ENCODE measurements around the gene CNOT6. TPM values are rescaled to one million over a fixed set of nuclear protein-coding genes. Genes with fewer than 3 reads are reported as not detected.
"Not testable (repeated sequence)": the region's sequence is repeated elsewhere in the genome, so short reads cannot be mapped to it uniquely, and the experiment has no call there.

Gene CNOT6
- total RNA-seq, 1 donor from 2014 or later: 41.7 TPM

DNA sequence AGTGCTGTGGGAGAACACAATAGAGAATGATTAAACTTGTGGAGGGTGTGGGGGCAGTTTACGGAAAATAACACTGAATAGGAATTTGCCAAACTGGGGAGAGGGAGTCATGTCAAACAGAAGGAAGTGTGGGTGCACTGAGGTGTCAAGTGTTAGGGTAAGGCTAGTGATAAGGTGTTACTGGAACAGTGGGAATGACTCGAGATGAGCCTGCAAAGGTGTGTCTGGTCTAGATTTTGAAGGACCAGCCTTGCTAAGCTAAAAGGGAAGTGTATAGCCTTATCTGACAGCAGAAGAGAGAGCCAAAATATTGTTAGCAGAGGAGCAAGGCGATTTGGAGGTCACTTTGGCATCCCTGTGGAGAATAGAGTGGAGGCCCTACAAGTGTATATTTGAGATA lies 4.2 kb downstream of the CNOT6 start:
- Histone ChIP-seq H3K36me3 (ENCODE audit: insufficient read depth, low read length) (no peaks in the 10 kb centered on the region), H3K27me3 (ENCODE audit: insufficient read depth, low read length) (no peaks in the 10 kb centered on the region), H3K4me1 (ENCODE audit: insufficient read depth, low read length) (peaks cover 12% of the 10 kb centered on the region), H3K9me3 (ENCODE audit: insufficient read depth, low read depth, low read length) (no peaks in the 10 kb centered on the region), H3K4me2 (ENCODE audit: low read length) (no peak overlapping the region), H4K20me1 (ENCODE audit: insufficient read depth, low read length) (peaks cover 83% of the 10 kb centered on the region), H3K4me3 (ENCODE audit: insufficient read depth, low read depth, low read length) (no peak overlapping the region), H3K79me2 (ENCODE audit: insufficient read depth, low read length) (peaks cover 91% of the 10 kb centered on the region), H3K9ac (ENCODE audit: low read length) (no peak overlapping the region), H2AFZ (ENCODE audit: low read depth, low read length) (no peak overlapping the region), H3K27ac (ENCODE audit: low read depth, low read length) (no peak overlapping the region)
- TF ChIP-seq EZH2 (IDR thresholded peaks at IDR 0.05; ENCODE audit: insufficient read depth, low read length) (no peak), CTCF (IDR thresholded peaks at IDR 0.05; ENCODE audit: insufficient read depth, low read depth, low read length) (no peak)
- H3K36me3 Mint-ChIP-seq (ENCODE audit: low read depth, unreplicated experiment): peaks cover 5% of the 10 kb centered on the region
- no peaks in the 10 kb centered on the region for H3K9me3 Mint-ChIP-seq (ENCODE audit: unreplicated experiment)
- no peak for DNase-seq (ENCODE audit: low read depth)
- H3K27me3 Mint-ChIP-seq (ENCODE audit: low read depth, unreplicated experiment): no peaks in the 10 kb centered on the region
- peaks cover 19% of the 10 kb centered on the region for H3K4me1 Mint-ChIP-seq (ENCODE audit: low read depth, unreplicated experiment)
- H3K27ac Mint-ChIP-seq (ENCODE audit: unreplicated experiment): no peak overlapping the region
- FAIRE-seq: no peak
- peak overlapping the region; percentile 42 for H3K4me3 Mint-ChIP-seq (ENCODE audit: unreplicated experiment)

- H3K9me3 ChIP-seq (ENCODE audit: insufficient read depth, low read depth, low read length): no peaks in the 10 kb centered on the region
- Mint-ChIP-seq H3K36me3 (ENCODE audit: low read depth, unreplicated experiment) (peaks cover 5% of the 10 kb centered on the region), H3K27ac (ENCODE audit: unreplicated experiment) (no peak overlapping the region), H3K27me3 (ENCODE audit: low read depth, unreplicated experiment) (no peaks in the 10 kb centered on the region), H3K4me1 (ENCODE audit: low read depth, unreplicated experiment) (peaks cover 18% of the 10 kb centered on the region), H3K9me3 (ENCODE audit: unreplicated experiment) (no peaks in the 10 kb centered on the region), H3K4me3 (ENCODE audit: unreplicated experiment) (no peak overlapping the region)
- no peak overlapping the region for H3K4me3 ChIP-seq (ENCODE audit: insufficient read depth, low read depth, low read length)
- FAIRE-seq (no peak), DNase-seq (ENCODE audit: low read depth) (peak; percentile 12)
- no peaks in the 10 kb centered on the region for H3K36me3 ChIP-seq (ENCODE audit: insufficient read depth, low read length)
- peaks cover 96% of the 10 kb centered on the region for H4K20me1 ChIP-seq (ENCODE audit: insufficient read depth, low read length)
- no peak overlapping the region for H3K4me2 ChIP-seq (ENCODE audit: low read length)
- no peak for TF ChIP-seq CTCF (IDR thresholded peaks at IDR 0.05; ENCODE audit: insufficient read depth, low read depth, low read length)
- no peak for TF ChIP-seq EZH2 (IDR thresholded peaks at IDR 0.05; ENCODE audit: insufficient read depth, low read length)
- no peak overlapping the region for H3K9ac ChIP-seq (ENCODE audit: low read length)
- H3K27me3 ChIP-seq (ENCODE audit: insufficient read depth, low read length): no peaks in the 10 kb centered on the region
- no peak overlapping the region for H3K27ac ChIP-seq (ENCODE audit: low read depth, low read length)
- H2AFZ ChIP-seq (ENCODE audit: low read depth, low read length): no peak overlapping the region
- peaks cover 99% of the 10 kb centered on the region for H3K79me2 ChIP-seq (ENCODE audit: insufficient read depth, low read length)
- peaks cover 12% of the 10 kb centered on the region for H3K4me1 ChIP-seq (ENCODE audit: insufficient read depth, low read length)
Measured at GRCh38 chr5:180499684-180500083, 5.5 kb downstream of the CNOT6 start.

GRCh38 chr5:180500300-180500699 lies 6.1 kb downstream of the CNOT6 start:
- not testable (repeated sequence) for FAIRE-seq; H3K27me3 Mint-ChIP-seq (ENCODE audit: low read depth, unreplicated experiment); H2AFZ ChIP-seq (ENCODE audit: low read depth, low read length); H3K9me3 ChIP-seq (ENCODE audit: insufficient read depth, low read depth, low read length); H3K27ac Mint-ChIP-seq (ENCODE audit: unreplicated experiment); H3K4me3 Mint-ChIP-seq (ENCODE audit: unreplicated experiment); H3K27ac ChIP-seq (ENCODE audit: low read depth, low read length); H3K9me3 Mint-ChIP-seq (ENCODE audit: unreplicated experiment); H3K27me3 ChIP-seq (ENCODE audit: insufficient read depth, low read length); H3K36me3 ChIP-seq (ENCODE audit: insufficient read depth, low read length); H3K4me2 ChIP-seq (ENCODE audit: low read length); H3K4me1 ChIP-seq (ENCODE audit: insufficient read depth, low read length); H3K9ac ChIP-seq (ENCODE audit: low read length); H3K36me3 Mint-ChIP-seq (ENCODE audit: low read depth, unreplicated experiment); DNase-seq (ENCODE audit: low read depth); H3K4me3 ChIP-seq (ENCODE audit: insufficient read depth, low read depth, low read length)
- Histone ChIP-seq H3K79me2 (ENCODE audit: insufficient read depth, low read length) (peaks cover 98% of the 10 kb centered on the region), H4K20me1 (ENCODE audit: insufficient read depth, low read length) (peaks cover 96% of the 10 kb centered on the region)
- peaks cover 18% of the 10 kb centered on the region for H3K4me1 Mint-ChIP-seq (ENCODE audit: low read depth, unreplicated experiment)
